NCI-H446 (cell line): Measurements from ENCODE around the gene SLC4A7.
"Not testable (repeated sequence)": the region's sequence is repeated elsewhere in the genome, so short reads cannot be mapped to it uniquely, and the experiment has no call there.

Source experiments
- DNase-seq, 2 experiments: peaks; one replicate each; lab custom pipeline; 2025; lab: John Stamatoyannopoulos, UW

The SLC4A7 gene

DNA sequence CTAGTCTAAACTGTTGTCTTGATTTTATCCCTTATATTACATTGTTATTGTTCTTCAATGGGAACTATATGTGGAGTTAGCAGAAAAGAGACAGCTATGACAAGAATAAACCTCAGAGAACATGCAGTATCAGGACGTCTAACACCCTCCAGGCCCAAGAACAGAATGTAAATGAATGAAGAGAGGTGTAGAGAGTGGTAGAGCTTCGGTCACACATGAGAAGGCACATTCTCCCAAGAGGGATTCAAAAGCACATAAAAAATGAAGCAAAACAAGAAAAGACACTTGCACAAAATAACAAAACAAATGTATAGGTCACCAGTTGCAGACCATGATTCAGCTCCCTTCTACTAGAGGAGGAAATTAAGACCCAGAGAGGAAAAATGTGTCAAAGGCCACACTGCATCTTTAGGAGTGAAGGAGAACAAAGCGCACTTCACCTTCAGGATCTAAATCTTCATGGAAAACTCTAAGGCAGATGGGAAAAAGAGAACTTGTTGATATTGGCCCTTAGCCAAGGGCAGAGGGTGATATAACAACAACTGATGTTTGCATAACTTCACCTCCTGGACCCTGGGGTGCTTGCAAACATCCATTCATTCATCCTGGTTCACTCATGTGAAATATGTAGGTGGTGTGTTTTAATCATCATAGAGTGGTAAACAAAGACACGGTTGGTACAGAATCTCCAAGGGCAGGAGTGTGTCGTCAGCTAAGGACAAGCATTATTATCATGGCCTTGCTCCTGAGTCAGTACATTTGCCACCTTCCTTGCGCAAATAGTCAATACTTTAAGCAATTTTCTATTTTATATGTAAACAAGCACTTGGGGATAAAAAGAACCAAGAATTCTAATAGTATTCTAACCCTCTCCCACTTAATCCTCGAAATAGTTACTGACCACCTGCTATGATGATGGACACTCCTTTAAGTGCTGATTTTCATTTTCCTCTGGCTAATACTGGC, 123.8 kb downstream of the SLC4A7 start:
- DNase-seq, result peak in 1 of 2 experiments; percentile 12

DNA sequence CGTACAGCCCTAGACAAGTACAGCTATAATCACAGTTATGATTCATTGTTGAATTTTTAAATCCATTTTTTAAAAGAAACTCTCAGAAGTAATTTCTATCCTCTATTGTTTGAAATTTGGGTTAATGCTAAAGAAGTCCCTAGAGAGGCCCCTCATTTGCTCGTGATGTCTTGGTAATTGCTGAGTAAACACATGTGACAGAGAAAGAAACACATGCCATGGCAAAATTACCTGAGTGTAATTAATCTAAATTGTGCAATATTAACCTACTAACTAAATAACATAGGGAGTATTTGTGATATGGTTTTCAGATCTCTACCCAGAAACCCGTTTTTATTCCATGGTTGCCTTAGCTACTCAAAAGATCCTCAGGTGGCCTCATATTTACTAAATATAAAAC, 125.8 kb downstream of the SLC4A7 start:
- DNase-seq, result no peak

DNA sequence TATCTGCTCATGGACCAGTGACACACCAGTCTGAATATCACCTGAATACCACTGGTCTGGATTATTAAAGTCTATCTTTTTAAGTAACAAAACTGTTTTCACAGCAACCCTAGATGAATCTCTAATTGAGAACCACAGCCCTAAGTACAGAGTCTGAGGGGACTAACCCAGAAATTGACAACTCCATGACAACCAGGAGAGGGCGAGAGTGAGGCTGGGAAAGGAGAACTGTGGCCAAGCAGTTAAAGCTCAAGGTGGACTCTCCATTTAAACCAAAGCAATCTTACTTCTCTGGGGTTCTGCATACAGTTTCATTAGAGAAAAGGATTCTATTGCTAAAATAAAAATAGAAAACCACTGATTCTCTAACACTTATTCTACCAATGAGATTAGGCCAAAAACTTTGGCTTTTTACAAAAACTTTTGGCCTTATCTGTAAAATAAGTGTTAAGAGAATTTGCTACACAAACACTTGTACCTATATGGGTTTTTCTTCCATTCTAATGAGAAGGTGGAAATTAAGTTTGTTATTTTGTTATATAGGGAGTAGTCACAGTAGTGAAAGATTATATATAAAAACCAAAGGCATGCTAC, 126.4 kb downstream of the SLC4A7 start:
- peak; percentile 13 to 24 for DNase-seq

DNA sequence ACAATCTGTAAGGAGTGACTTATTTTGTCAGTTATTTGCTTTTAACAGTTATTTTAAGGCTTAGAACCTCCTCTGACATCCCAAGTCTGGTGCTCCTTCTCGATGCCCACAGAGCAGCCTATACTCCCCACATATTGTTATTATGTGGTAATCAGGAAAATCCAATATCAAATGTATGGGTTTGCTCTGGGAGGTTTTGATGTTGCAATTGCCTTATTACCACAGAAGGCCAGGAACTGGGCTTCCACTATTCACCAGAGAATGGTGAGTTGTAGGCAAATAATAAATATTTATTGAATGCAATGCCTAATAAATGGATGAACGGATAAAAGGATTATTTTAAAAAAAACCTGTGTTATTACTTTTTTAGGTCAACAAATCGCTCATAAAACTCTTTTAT, 127.2 kb downstream of the SLC4A7 start:
- DNase-seq, result no peak

DNA sequence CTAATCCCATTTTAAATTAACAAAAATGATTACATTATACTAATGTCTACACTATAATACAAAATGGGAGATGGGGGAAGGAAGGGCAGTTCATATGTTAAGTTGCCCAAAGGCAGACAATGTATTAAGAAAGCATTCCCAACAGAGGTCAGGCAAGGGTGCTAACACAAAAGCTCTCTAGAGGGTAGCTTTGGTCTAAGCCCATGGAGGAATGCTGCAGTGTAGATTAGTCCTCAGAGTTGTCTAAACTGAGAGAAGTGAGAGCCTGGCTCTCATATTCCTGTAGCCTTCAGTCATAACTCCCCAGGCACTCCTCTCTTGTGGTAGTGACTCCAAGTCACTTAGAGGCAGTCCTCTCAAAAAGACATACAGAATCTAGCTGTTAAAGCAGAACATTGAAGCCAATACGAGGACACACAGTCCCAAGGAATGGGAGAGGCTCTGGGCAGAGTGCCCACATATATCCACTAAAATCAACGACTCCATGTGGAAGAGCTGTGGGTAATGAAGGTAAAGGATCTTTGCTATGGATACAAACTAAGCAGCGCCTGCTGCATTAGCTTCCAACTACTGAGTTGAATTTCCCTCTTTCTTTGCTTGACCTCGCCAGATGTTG, 129.5 kb downstream of the SLC4A7 start:
- no peak for DNase-seq

DNA sequence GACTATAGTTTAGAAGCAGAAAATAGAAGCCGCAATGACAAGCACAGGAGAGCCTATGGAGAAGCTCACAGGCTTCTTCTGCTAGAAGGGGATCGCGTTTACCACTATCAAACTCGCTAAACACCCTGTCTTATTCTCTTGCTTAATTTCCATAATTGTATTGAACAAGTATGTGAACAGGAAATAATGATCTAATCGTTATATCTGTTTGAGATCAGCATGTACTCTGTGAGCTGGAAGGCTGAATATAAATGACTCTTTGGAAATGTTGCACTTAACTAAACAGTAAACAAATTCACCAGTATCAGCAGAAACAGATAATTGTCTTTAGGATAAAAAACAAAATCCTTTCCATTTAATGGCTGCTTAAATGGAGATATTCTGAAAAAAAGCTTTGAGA, 130.0 kb downstream of the SLC4A7 start:
- DNase-seq, result no peak

DNA sequence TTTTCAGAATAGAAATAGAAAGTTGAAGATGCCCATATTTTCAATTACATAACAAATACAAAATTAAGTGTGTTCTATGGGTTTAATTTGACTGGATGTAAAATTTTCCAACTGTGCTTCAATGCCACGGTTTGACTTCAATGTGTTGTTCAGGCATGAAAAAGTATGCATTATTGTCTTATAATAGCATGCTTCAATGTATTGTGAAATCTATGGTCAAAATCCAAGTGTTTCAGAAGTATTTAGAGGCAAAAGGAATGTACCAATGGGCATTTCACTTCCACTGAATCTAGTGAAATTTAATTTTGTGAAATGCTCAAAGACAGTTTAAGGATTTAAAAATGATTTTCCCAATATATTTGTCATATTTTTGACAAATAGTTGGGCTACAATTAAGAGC, 131.0 kb downstream of the SLC4A7 start:
- no peak for DNase-seq

DNA sequence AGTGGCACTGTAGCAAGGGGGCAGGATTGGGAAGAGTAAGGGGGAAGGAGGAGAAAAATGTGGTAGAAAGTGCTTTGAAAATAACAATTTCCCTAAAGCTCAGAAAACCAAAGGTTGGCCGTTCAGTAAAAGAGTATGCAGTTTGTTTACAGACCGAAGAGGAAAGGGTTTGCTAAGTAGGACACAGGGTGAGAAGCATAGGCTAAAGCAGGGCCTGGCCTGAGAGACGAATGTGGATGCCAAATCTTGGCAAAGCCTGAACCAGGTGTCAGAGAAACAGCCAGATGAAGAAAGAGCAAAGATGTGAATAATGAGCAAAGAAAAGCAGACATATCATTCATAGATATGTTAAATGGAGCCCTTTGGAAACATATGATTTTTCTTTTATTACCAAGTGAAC, 132.1 kb downstream of the SLC4A7 start:
- no peak for DNase-seq

DNA sequence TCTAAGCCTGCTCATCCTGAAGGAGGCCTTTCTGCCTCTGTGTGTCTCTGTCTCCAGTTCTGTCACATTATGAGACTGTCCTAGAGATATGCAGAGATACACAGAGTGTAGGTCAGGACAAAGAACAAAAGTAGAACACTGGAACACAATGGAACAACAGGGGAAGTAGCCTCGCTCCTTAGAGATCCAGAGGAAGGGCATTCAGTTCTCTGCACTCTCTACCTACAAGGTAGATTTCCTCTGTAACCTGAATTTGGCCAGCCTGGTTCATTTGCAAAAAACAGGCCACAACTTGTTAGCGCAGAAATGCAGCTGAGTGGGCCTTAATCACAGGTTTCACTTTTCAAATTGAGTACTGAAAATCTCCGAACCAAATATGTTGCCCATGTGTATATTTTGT, 134.4 kb downstream of the SLC4A7 start:
- DNase-seq, result no peak

DNA sequence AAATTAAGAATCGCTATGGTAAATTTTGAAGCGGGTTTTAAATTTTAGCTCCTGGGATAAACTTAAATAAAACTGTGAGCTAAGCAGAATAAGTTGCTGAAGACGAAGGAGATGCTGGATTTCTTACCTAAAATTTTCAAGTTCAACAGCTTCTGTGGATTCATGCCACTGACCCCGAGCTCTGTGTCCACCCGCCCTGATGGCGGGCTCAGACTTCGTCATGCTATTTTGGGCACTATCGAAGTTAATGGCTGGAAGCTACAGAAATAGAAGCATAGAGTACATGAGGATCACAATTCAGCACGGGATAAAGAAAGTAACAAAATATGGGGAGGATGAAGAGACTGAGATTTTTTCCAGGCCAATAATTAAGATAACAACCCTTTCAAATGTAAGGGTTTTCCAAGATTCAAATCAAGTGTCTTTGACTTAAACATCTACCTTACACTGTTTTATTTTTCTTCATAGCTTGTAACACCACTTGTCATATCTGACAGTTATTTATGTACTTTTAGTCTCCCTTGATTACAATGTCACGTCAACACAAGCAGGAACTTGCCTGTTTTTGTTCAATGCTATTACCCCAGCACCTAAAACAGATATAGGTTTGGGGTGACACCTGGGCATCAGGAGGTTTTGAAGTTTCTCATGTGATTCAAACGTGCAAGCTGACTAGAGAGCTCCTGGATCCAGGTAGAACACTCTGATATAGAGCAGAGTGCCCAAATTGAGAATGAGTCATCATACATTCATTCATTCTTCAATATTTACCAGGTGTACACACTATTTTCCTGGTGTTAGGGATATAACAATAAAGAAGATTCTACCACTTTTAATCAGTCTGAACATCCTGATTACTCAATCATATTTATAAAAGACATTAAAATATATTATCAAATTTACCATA, 138.0 kb downstream of the SLC4A7 start:
- DNase-seq, result no peak

DNA sequence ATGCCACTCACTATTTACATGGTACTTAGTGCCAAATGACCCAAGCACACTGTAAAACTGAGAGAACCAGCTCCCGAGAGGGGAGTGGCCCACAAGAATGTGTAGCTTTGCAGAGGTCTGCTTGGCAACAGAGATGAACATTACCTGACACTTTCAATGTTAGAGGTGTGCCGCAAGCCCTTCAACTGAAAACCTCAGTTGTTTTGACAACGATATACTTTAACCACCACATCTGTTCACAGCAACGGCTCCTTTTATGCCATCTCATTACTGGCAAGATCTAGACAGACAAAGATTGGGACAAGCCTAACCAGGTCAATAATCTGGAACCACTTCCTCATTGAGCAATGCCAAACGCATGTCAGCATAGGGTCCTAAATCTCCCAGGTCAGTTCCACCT, 138.7 kb downstream of the SLC4A7 start:
- no peak for DNase-seq

DNA sequence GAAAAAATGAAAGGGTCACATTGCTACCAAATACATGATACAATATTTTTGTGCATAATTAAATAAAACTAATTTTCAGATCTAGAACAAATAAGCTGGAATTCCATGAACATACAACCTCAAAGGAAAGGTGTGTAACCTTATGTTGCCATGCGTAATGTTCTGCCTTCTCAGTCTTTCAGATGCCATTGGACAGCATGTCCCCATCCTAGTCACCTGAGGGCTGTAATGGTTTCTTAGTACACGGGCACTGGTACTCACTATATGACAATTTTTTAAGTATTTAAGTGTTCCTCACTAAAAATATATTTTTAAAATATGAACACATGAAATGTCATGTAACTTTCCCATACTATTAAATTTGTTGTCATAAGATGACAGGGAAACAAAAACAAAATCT, 139.1 kb downstream of the SLC4A7 start:
- no peak for DNase-seq

DNA sequence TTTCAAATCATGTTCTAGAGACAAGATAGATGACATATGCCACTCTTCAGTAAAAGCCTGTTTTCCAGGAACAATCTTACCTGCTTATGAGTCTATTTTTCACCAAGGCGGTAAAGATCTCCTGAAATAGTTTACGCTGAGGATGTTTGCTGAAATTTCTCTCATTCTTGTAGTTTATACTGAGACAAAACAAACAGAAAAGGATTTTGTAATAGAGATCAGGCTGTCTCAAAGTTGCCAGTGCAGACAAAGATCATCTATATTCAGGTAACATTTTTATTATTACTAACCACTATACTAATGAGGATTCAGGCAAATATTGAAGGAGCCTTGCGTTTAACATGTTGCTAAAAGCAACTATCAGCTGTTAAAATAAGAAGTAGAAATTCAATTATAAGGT, 140.0 kb downstream of the SLC4A7 start:
- DNase-seq, result no peak

DNA sequence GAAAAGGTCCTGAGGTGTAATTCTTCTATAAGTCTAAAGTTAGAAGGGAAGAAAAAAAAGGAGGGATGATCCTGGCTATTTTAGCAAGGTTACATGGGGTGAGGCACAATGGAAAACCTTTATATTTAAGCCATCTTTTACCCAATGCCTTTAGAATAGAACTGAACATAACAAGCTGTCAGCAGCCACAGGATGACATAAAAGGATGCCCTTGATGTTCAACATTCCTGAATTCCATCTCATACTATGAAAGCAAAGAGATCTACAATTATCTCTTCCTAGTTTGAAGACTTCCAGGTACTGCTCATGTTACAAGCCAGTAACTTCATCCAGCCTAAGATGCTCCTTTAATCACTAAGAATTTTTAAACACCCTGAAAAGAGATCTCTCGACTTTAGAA, 141.9 kb downstream of the SLC4A7 start:
- DNase-seq, result no peak

DNA sequence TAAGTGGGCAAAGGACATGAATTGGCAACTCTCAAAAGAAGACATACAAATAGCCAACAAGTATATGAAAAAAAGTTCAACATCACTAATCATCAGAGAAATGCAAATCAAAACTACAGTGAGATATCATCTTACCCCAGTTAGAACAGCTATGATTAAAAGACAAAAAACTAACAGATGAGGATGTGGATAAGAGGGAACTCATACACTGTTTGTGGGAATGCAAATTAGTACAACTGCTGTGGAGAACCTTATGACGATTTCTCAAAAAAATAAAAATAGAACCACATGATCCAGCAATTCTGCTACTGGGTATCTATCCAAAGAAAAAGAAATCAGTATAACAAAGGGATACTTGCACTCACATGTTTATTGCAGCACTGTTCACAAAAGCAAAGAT, 143.7 kb downstream of the SLC4A7 start:
- DNase-seq, result no peak

DNA sequence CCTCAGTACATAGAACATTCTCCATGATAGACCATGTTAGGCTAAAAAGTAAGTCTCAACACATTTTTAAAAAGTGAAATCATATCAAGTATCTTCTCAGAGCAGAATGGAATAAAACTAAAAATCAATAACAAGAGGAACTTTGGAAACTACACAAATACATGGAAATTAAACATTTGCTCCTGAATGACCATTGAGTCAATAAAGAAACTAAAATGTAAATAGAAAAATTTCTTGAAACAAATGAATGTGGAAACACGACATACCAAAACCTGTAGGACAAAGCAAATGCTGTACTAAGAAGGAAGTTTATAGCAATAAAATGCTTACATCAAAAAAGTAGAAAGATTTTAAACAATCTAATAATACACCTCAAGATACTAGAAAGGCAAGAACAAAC, 148.6 kb downstream of the SLC4A7 start:
- DNase-seq, result no peak

DNA sequence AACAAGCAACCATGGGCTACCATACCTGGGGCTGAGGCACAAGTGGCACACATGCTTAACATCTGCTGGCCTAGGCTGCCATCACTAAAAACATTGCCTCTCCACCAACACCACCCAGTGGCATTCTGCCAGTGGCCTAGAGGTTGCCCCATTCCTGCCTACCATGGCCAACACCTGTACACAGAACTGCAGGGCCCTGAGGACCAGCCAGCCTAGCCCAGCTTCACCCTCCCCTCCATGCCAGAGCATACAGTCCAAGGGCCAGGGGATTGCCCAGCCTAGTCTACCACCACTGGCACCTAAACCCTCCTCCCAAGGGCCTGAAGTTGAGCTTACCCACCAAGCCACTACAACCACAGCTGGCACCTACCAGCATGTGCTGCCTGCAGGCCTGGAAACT, 150.3 kb downstream of the SLC4A7 start:
- DNase-seq, result no peak

DNA sequence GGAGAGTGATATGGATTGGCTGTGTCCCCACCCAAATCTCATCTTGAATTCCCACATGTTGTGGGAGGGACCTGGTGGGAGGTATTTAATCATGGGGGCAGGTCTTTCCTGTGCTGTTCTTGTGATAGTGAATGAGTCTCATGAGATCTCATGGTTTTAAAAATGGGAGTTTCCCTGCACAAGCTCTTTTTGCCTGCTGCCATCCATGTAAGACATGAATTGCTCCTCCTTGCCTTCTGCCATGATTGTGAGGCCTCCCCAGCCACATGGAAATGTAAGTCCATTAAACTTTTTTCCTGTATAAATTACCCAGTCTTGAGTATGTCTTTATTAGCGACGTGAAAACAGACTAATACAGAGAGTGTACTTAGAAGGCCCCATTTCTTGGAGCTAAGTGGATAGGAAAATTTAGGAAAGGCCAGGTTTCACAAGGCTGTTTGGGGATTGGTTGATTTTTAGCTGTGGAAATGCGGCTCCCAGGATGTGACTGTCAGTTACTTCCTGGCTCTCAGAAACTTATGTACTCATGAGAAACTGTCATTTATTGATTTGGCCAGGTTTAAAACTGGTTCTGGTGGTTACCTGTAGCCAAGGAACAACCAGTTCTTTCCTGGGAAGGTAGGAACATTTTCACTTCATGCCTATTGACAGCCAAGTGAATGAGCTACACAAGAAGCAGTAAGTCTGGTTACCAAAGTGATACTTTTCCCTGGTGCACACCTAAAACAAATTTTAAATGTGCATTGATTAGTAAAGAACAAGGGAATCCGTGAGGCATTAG, 155.0 kb downstream of the SLC4A7 start:
- DNase-seq, result not testable (repeated sequence)

DNA sequence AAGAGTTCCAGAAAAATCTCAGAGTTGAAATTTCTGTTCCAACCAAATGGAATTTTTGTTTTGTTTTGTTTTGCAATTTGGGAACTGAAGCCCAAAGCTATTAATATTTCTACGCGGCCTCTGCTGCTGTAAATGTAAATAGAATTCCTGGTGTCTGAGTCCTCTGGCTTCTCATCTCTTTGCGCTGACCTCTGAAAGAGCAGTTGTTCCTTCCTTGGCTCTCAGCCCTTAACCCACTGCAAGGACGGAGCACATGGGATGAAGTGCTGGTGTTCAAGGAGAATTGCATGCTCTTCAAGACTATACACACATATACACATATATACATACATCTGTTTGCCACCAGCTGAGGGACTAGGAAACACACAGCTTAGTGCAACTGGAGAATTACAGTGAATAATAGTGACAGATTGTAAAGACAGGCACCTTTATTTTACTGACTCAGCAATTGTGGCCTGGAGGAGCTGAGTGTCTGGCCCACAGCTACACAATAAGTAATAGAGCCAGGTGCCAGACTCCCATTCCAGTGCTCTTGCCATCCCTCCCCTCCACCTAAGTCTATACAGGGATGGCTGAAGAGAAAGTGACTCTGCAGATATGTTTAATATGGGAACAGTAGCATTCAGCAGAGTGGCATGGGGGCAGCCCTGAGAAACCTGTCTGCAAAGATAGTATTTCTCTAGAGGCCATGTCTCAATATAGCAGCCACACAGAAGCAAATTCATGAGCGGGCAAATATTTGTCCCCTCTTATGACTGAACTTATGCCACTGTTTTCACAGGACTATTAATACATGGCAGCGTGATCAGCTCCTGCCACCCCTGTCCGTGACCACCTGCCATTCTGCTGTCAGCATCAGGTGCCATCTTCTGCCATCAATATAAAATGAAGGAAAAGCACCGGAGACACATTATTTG, 157.3 kb downstream of the SLC4A7 start:
- peak in 1 of 2 experiments; percentile 10 for DNase-seq

DNA sequence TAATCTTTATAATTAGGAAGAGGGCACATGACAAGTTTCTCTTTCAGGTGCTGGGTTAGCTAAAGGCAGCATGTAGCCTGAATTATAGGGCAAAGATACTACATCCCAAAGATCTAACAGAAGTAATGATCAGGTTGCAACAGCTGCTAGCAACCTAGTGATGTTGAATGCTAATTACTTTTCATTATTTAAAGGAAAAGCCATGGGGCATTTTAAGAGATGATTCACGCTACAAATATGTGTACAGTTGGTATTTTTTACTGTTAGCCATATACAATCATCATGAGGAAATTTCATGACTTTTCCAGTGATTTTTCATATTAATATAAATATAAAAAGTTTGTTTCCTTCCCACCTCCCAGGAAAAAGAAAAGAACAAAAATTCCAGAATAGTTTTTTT, 158.0 kb downstream of the SLC4A7 start:
- no peak for DNase-seq
